ENCODE data around the gene PPP1R3F.
A peak's percentile ranks its signal among the peaks of the same experiment; 100 is the strongest.

PPP1R3F gene

DNA sequence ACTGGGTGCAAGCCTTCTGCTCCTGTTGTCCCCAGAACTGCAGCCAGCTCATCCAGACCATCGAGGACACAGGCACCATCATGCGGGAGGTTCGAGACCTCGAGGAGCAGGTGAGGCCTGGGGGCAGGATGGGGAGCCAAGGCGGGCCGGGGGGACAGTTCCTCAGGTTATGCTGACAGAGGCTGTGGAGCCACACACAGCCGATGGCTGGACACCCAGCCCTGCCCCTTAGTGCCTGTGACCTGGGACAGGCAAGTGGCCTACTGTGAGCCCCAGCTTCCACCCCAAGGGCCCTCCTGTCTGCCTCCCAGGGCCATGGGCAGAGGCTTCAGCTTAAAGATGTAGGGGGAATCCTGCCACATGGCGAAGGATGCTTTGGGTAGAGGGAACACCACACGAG, 20.0 kb upstream of the PPP1R3F start:
- DNase-seq, result no peak

DNA sequence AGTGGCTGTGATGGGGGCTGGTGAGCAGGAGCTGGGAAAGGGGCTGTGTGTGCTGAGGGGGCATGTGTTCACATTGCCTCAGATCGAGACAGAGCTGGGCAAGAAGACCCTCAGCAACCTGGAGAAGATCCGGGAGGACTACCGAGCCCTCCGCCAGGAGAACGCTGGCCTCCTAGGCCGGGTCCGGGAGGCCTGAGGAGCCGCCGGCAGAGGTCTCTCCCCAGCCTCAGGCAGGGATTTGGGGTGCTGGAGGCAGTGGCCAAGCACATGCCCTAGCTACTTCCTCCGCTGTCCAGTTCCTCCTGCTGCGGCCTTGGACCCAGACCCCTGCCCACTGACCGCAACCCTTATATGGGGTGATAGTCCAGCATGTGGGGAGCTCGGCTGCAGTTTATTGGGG, 19.5 kb upstream of the PPP1R3F start:
- DNase-seq, result no peak

DNA sequence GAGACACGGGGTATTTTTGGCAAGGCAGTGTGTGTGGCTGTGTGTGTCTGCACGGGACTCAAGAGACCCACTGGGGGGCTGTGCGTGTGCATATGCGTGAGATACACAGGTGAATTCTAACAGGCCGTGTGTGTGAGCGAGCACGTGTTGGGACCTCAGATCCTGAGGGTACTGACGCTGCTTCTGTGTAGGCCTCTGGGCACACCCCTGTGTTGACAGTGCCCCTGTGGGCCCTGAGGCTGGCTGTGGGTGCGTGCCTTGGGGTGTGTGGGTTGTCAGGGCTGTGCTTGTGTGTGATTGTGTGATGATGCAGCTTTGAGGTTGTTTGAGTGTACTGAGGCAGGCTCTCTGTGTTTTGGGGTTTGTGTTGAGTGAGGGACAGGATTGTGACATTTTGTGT, 19.0 kb upstream of the PPP1R3F start:
- no peak for DNase-seq

DNA sequence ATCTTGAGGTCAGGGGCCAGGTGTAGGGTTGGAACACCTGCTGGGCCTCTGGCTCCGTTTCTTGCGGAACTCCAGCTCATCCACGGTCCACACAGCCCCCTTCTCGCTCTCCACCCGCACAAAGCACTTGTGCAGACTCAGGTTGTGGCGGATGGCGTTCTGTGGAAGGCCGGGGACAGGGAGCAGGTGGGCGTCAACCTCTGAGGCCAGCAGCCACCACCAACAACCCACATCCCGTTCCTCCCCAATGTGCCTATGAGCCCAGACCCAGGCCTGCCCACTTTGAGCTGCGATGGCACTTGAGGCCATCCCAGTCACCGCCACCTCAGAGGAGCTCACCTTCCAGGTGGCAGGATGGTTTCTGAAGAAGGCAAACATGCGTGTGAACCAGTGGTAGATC, 18.3 kb upstream of the PPP1R3F start:
- no peak for DNase-seq

DNA sequence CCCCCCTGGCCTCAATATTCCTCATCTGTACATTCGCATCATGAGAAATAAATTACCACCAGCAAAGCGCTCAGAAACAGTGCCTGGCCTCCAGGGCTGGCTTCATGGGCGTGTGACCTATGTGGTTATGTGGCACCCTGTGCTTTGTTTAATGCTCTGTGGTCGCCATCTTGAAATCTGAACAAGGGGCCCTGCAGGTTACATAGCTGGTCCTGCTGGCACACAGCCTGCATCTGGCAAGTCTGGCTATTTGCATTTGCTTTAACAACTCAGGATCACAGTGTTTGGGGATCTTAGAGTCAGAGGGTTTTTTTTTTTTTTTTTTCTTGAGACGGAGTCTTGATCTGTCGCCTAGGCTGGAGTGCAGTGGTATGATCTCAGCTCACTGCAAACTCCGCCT, 15.0 kb upstream of the PPP1R3F start:
- DNase-seq, result no peak

DNA sequence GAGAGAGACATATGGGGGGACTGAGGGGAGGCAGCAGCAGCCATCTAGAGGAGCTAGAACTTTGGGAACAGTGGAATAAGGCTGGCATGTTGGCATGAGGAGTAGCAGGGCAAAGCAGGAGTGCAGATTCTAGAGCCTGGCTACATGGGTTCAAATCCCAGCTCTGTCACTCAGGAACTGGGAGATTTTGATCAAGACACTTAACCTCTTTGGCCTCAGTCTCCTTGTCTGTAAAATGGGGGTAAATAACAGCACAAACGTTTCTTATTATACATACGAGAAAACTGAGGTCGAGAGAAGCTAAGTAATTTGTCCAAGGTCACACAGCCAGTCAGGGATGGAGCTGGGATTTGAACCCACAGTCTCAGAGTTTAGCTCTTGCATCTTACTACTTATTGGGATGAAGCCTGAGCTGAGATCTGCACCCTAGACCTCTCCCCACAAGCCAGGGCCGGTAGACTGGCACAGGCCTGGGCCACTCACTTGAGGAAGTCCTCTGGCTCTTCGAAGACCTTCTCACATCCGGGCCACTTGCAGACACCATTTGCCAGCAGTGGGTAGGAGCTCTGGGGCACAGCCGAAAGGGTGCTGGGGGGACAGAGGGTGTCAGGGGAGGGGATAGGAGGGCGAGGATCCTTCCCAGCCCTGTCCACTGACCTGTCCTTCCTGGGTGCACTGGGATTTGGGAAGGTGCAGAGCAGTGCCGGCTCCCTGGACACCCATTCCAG, 13.2 kb upstream of the PPP1R3F start:
- DNase-seq, result no peak

DNA sequence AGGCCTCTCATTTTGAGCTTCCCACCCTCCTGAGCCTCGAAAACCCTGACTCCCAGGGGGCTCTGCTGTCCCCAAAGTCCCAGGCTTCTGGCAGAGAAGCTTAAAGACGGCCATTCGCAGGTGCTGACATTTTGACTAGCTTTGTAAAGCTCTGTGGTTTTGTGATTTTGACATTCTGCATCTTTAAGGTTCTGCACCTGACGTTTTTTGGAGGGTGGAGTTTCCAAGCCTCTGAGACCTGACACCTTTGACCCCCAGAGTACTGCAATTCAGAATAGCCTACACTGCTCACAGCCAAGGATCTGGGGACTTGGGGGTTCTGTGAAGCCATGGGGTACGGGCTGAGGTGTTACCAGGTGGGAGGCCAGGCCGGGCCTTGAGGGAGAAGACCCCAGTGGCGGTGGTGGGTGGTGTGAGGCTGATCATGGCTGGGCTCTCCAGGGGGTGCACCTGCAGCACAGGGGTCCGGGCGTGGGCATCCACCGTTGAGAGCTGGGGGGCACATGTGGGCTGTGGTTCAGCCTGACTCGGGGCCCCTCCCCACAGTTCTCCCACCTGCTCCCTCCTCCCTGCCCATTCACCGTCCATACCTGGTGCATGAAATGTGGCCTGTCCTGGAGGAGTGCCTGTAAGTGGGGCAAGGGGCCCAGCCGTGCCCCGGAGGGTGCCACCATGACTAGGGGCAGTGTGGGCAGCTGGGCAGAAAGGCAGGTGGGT, 12.4 kb upstream of the PPP1R3F start:
- DNase-seq, result no peak

DNA sequence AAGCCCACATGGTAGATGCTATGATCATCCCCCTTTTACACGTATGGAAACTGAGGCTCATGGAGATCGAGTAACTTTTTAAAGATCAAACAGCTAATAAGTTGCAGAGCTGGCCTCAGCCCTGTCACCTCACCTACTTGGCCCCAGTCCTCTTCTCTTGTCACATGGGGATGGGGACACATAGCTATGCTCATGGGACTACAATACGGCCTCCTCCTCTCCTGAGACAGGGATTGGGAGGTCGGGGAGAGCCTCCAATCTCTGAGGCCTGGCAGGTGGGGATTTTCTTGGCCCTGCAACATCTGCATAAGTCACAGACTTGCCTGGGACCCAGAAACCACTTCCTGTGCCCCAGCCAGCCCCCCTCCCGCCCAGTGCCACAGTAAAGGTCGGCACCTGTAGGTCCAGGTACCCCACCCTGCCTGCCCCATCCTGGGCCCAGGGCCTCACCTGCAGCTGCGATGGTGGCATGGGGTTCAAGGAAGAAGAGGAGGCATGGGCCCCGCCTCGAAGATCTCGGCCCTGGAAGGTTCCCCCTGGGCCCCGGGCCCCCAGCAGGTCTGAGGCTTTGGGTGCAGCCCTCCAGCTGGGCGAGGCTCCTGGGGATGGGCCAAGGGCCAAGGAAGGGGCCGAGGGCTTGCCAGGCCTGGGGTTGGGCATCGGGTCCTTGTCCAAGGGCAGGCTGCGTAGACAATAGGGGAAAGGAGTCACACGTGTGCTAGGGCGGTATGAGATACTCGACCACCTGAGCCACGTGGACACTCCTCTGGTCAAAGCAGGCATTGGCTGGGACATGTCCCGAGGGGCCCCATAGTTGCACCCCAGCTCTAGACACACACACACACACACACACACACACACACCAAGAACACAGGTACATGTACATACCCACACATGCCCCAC, 11.5 kb upstream of the PPP1R3F start:
- no peak for DNase-seq

DNA sequence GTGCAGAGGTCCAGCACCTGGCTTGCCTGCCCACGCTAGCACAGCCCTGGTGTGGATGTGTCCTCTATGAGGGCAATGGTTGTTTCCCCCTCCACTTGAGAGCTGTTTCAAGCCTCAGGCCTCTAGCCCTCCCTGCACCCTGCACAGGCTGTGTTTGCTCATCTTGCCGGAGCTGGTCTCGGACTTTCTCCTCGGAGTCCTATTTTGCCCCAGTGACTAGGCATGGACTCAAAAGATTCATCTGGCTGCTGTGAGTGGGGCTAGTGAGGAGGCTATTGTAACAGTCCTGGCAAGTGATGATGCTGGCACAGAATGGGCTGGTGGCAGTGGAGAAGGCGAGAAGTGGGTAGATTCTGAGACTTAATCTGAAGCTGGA, 10.9 kb upstream of the PPP1R3F start:
- DNase-seq, result no peak

DNA sequence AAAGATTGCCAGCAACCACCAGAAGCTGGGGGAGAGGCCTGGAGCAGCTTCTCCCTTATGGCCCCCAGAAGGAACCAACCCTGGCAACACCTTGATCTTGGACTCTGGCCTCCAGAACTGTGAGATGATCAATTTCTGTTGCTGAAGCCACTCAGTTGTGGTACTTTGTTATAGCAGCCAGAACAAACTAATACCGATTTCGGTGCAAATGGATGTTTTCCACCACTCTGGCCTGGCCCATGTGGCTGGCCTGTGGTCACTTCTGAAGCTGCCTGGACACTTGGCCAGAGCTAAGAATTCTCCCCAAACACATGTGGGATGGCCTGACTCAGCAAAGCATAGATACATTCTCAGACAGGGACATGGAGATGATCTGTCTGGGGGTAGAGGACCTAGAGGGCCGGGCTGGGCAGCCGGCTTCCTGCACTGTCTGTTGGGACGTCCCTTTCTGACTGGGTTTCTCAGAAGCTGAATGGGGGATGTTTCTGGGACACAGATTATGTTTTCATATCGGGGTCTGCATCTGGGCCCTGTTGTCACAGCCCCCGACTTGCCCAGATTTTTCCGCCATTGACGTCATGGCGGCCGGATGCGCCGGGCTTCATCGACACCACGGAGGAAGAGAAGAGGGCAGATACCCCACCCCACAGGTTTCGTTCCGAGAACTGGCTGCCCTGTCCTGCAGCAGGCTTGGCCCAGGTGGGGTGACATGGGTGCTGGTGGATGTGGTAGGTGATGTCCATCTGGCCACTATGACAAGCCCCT, 9.2 kb upstream of the PPP1R3F start:
- DNase-seq, result no peak

DNA sequence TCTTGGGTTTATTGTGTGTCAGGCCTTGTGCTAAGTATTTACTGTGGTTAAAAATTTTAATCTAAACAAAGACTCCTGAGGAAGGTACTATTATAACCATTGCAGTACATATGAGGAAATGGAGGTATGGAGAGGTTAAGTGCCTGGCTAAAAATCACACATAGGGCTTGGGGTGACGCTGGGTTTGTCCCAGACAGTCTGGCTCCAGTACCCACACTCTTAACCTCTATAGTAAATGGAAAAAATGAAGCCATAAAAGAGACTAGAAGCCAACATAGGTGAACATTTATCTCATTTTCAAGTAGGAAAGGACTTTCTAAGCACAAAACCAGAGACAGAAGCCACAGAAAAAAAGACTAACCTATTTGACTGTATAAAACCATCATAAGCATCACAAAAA, 7.0 kb upstream of the PPP1R3F start:
- DNase-seq, result no peak

DNA sequence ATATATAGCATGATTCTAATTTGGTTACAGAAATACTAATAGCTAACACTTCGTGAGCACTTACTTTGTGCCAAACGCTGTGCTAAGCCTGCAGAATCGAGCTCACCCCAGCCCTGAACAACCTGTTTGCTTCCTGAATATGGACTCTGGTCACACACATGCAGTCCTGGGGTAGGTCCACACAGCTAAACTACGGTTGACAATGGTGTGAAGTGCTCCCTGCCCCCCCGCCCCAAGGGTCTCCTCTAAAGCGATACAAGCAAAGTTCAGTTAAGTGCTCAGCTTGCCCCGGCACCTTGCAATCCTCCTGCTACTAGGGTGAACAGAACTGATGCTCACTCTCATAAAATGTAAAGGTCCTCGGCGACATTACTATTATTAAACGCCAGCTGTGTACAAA, 6.0 kb upstream of the PPP1R3F start:
- DNase-seq, result no peak

DNA sequence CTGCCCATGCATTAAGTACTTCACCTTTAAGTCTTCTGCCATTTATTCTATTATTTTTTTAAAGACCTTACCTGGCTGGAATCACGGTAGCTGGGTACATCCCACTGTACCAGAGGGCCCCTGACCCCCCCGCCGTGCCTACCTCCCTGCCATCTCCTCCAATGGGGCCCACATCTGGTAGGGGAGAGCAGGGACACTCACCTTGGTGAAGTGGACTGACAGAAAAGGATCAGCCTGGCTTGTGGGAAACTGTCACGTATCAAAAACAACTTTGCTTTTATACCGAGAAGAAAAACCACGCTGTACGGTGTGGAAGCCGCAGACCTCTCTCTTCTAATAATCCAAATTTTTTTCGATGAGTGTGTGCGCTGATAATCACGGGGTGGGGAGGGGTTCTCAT, 5.1 kb upstream of the PPP1R3F start, which contains the start of gene FOXP3:
Gene FOXP3, minus strand, starts transcription at position 251 of the 400 bp plus-strand sequence. CDS start 6,205 bp downstream, outside the sequence.
- DNase-seq, result no peak

DNA sequence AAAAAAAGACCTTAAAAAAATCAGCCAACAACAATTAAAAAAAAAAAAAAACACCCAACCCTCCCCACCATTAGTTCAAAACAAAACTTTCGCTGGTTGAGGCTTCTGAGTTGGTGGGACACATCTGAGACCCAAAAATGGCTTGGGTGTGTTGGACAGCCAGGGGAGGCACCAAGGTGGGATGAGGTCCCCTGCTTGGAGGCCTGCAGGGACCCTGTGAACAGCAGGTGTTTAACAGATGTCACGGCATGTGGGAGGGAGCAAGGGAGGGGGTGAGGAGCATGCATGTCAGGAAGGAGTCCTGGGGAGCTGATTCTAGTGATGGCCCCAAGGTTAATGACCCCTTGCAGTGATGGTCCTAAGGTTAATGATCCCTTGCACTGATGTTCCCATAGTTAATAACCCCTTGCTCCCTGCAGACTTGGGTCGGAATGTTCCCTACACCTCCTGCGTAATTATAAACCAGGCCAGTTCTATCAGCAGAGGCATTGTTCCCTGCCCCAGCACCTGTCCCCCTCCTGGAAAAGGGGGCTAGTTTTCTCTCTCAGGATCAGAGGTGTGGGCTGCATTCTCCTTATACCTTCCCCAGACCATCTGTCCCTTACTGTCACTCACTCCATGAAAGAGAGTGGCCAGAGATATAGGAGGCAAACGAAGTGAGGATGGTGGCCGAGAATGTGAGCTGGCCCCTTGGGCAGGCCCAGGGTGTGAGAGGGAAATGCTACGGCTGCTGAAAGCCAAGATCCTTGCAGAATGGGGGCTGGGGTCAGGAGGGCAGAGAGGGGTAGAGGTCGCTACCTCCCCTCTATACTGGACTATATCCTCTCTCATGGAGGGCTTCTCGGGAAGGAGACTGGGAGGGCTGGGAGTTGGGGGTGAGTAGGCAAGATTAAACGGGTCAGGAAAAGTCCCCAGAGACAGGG, 2.8 kb upstream of the PPP1R3F start:
- no peak for DNase-seq

DNA sequence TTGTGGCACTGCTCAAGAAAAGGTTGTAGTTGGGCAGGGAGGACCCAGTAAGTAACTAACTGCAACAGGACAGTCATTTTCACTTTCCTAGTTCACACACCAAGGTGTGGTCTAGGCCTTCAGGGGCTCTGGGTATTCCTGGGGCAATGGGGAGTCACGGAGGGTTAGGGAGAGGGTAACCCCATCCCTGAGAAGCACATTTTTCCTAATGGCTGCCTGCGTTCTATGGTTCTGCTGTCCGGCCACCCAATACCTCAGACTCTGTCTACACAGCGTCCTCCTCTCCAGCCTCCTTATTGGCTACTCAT, 937 bp upstream of the PPP1R3F start:
- DNase-seq, result no peak

DNA sequence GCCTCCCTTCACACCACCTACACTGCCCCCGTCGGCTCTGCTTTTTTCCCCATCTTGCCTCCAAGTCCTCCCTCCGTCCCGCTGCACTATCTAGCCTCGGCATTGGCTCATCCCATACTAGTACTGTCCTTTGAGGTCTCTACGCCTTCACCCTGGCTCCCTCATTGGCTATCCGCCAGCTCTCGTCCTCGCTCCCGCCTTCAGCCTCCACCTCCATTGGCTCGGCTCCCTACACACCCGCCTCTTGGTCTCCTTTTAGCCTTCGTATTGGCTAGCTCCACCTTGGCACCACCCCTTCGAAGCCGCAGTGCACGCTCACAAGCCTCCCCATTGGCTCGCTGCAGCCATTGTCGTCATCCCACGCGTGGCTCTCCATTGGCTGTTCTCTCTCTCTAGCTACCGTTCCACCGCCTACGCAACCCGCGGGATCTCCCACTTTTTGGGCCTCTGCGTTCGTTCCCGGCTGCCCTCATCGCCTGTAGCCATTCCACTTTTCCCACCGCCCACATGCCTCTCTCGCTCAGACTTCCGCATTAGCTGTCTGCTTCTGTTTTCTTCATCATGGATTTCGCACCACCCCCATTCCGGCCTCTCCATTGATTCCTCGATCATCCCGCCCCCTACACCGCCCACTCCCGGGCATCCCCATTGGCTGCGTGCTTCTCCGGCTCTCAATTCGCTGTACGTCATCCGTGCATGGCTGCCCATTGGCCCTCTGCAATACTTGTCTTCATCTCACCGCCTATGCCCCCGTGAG, 405 bp upstream of the PPP1R3F start:
- DNase-seq, result peak; percentile 97

DNA sequence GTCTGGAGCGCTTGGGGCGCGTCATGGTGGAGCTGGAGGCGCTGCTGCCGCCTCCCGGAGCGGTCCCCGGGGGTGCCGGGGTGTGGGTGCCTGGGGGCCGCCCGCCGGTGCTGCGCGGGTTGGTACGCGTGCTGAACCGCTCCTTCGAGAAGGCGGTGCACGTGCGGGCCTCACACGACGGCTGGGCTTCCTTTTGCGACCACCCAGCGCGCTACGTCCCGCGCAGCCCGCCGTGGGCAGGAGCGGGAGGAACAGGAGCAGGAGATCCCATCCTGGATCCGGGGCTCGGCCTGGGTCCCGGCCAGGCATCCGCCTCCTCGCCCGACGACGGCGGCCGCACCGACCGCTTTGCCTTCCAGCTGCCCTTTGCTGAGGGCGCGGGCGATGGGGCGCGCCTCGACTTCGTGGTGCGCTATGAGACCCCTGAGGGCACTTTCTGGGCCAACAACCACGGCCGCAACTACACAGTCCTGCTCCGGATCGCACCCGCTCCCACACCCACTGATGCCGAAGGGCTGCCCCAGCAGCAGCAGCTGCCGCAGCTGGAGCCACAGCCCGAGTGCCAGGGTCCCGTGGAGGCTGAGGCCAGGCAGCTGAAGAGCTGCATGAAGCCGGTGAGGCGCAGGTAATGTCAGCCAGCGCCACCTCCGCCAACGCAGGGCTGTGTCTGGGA, 792 bp downstream of the PPP1R3F start:
- no peak for DNase-seq

DNA sequence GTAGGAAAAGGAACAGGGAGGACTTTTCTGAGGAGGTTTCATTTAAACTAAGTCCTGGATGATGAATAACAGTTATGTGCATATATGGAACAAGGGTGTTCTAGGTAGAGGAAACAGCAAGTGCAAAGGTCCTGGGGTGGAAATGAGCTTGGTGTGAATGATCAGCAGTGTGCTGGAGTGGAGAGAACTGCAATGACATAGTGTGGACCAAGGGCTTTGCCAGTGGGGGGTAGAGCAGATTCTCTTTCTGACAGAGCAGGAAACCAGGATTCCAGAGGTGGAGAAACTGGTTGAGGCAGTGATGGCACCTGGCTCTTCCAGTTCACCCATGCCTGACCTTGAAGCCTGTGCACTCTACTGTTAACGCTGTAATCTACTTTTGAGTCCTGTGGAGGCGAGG, 1.7 kb downstream of the PPP1R3F start:
- DNase-seq, result no peak

DNA sequence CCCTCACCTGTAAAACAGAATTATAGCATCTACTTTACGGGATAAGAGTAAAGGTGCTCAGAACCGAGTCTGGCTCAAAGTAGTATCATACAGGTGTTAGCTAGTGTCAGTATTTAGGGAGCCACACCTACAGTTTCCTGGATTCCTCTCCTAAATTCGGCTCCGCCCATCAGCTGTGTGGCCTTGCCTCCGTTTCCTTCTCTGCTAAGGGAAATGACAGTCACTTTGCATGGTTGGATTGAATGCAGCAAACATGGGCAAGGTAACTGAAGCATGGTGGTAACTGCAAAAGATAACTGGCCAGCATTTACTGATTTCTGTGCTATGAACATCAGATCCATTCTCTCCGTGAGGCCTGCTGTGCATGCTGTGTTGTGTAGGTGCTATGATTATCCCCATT, 2.8 kb downstream of the PPP1R3F start:
- DNase-seq, result no peak

DNA sequence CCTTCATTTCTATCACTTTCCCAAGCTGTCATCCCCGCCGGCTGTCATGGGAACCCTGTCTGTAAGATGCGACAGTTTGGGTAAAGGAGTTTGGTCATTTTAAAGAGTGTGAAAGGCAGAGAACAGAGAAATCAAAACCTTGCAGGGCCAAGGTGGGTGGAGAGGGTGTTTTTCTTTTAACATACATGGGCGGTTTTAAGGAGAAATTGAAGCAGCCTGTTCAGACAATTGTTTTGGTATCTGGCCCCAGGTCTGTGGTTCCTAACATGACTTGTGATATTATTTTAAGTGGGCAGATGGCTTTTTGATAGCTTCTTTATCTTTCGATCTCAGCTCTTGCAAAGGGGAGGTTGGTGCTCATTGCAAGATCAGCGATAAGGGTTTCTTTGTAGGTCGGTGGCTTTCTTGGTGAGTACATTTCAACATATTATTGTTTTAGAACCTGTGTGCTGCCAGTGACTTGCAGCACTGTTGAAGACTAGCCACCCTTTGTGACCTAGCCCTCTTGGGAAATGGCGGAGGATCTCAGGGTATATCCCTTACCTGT, 3.7 kb downstream of the PPP1R3F start:
- no peak for DNase-seq

Data from left hindlimb (tissue), 1 donor.